ENCODE data around the gene AIFM3.

AIFM3 gene

GRCh38 chr22:21015466-21016006, 48.5 kb downstream of the AIFM3 start:
- no peak overlapping the region for H3K4me2 ChIP-seq (ENCODE audit: insufficient read depth, low read length)
- H3K4me3 ChIP-seq (ENCODE audit: low read depth in 1 of 2, low read length in 2 of 2): no peak overlapping the region
- H3K27me3 ChIP-seq (ENCODE audit: insufficient read depth, low read length, poor library complexity): peaks cover 9% of the 10 kb centered on the region
- H3K27ac ChIP-seq (ENCODE audit: low read length): no peak overlapping the region
- no peaks in the 10 kb centered on the region for H3K9me3 ChIP-seq (ENCODE audit: insufficient read depth, low read length, severe bottlenecking)
- DNase-seq: no peak
- TF ChIP-seq EZH2 (IDR thresholded peaks at IDR 0.05; ENCODE audit: borderline replicate concordance, low read depth, low read length, severe bottlenecking): no peak
- no peak for TF ChIP-seq CTCF (IDR thresholded peaks at IDR 0.05; ENCODE audit: borderline replicate concordance, extremely low read depth, low read length, poor library complexity, severe bottlenecking)
- H3K36me3 ChIP-seq (ENCODE audit: insufficient read depth, low read length): no peaks in the 10 kb centered on the region
- H3K9ac ChIP-seq (ENCODE audit: low read depth, low read length): no peak overlapping the region
- peaks cover 15% of the 10 kb centered on the region for H3K4me1 ChIP-seq (ENCODE audit: insufficient read depth, low read length)
- no peaks in the 10 kb centered on the region for H3K79me2 ChIP-seq (ENCODE audit: insufficient read depth, low read length)
- peaks cover 4% of the 10 kb centered on the region; the same call in 1 of the 2 replicates for H4K20me1 ChIP-seq (ENCODE audit: insufficient read depth, low read length)
- no peak overlapping the region for H2AFZ ChIP-seq (ENCODE audit: low read depth, low read length)
- no peak for ATAC-seq (ENCODE audit: insufficient read depth, low read depth)

GRCh38 chr22:21016644-21017420, 49.8 kb downstream of the AIFM3 start:
- TF ChIP-seq CTCF (IDR thresholded peaks at IDR 0.05; ENCODE audit: borderline replicate concordance, extremely low read depth, low read length, poor library complexity, severe bottlenecking): no peak
- TF ChIP-seq EZH2 (IDR thresholded peaks at IDR 0.05; ENCODE audit: borderline replicate concordance, low read depth, low read length, severe bottlenecking): no peak
- no peak overlapping the region for H2AFZ ChIP-seq (ENCODE audit: low read depth, low read length)
- no peak overlapping the region for H3K4me2 ChIP-seq (ENCODE audit: insufficient read depth, low read length)
- H3K27me3 ChIP-seq (ENCODE audit: insufficient read depth, low read length, poor library complexity): peaks cover 9% of the 10 kb centered on the region
- ATAC-seq (ENCODE audit: insufficient read depth, low read depth) (no peak), DNase-seq (no peak)
- H3K9ac ChIP-seq (ENCODE audit: low read depth, low read length): no peak overlapping the region
- no peaks in the 10 kb centered on the region for H3K36me3 ChIP-seq (ENCODE audit: insufficient read depth, low read length)
- no peak overlapping the region for H3K4me3 ChIP-seq (ENCODE audit: low read depth in 1 of 2, low read length in 2 of 2)
- H3K79me2 ChIP-seq (ENCODE audit: insufficient read depth, low read length): no peaks in the 10 kb centered on the region
- no peak overlapping the region for H3K27ac ChIP-seq (ENCODE audit: low read length)
- H4K20me1 ChIP-seq (ENCODE audit: insufficient read depth, low read length): peaks cover 4% of the 10 kb centered on the region; the same call in 1 of the 2 replicates
- no peaks in the 10 kb centered on the region for H3K9me3 ChIP-seq (ENCODE audit: insufficient read depth, low read length, severe bottlenecking)
- peaks cover 15% of the 10 kb centered on the region for H3K4me1 ChIP-seq (ENCODE audit: insufficient read depth, low read length)

- no peaks in the 10 kb centered on the region for H3K79me2 ChIP-seq (ENCODE audit: insufficient read depth, low read length)
- H3K27me3 ChIP-seq (ENCODE audit: insufficient read depth, low read length, poor library complexity): peaks cover 9% of the 10 kb centered on the region
- peaks cover 15% of the 10 kb centered on the region for H3K4me1 ChIP-seq (ENCODE audit: insufficient read depth, low read length)
- H3K27ac ChIP-seq (ENCODE audit: low read length): no peak overlapping the region
- no peak for DNase-seq
- H3K4me3 ChIP-seq (ENCODE audit: low read depth in 1 of 2, low read length in 2 of 2): no peak overlapping the region
- no peak for TF ChIP-seq EZH2 (IDR thresholded peaks at IDR 0.05; ENCODE audit: borderline replicate concordance, low read depth, low read length, severe bottlenecking)
- H4K20me1 ChIP-seq (ENCODE audit: insufficient read depth, low read length): peaks cover 4% of the 10 kb centered on the region; the same call in 1 of the 2 replicates
- no peak overlapping the region for H2AFZ ChIP-seq (ENCODE audit: low read depth, low read length)
- no peaks in the 10 kb centered on the region for H3K36me3 ChIP-seq (ENCODE audit: insufficient read depth, low read length)
- H3K9me3 ChIP-seq (ENCODE audit: insufficient read depth, low read length, severe bottlenecking): no peaks in the 10 kb centered on the region
- H3K9ac ChIP-seq (ENCODE audit: low read depth, low read length): no peak overlapping the region
- ATAC-seq (ENCODE audit: insufficient read depth, low read depth): no peak
- H3K4me2 ChIP-seq (ENCODE audit: insufficient read depth, low read length): no peak overlapping the region
Observed at GRCh38 chr22:21018314-21018713, 51.3 kb downstream of the AIFM3 start.

- Histone ChIP-seq H3K9ac (ENCODE audit: low read depth, low read length) (no peak overlapping the region), H3K4me1 (ENCODE audit: insufficient read depth, low read length) (peaks cover 10% of the 10 kb centered on the region), H3K9me3 (ENCODE audit: insufficient read depth, low read length, severe bottlenecking) (no peaks in the 10 kb centered on the region), H4K20me1 (ENCODE audit: insufficient read depth, low read length) (peaks cover 4% of the 10 kb centered on the region; the same call in 1 of the 2 replicates), H3K36me3 (ENCODE audit: insufficient read depth, low read length) (no peaks in the 10 kb centered on the region), H3K79me2 (ENCODE audit: insufficient read depth, low read length) (no peaks in the 10 kb centered on the region), H3K4me2 (ENCODE audit: insufficient read depth, low read length) (no peak overlapping the region), H3K4me3 (ENCODE audit: low read depth in 1 of 2, low read length in 2 of 2) (no peak overlapping the region), H2AFZ (ENCODE audit: low read depth, low read length) (no peak overlapping the region), H3K27ac (ENCODE audit: low read length) (no peak overlapping the region), H3K27me3 (ENCODE audit: insufficient read depth, low read length, poor library complexity) (no peaks in the 10 kb centered on the region)
- ATAC-seq (ENCODE audit: insufficient read depth, low read depth): peak; percentile 73; the same call in 2 of the 3 replicates
- TF ChIP-seq EZH2 (IDR thresholded peaks at IDR 0.05; ENCODE audit: borderline replicate concordance, low read depth, low read length, severe bottlenecking) (no peak), CTCF (IDR thresholded peaks at IDR 0.05; ENCODE audit: borderline replicate concordance, extremely low read depth, low read length, poor library complexity, severe bottlenecking) (peak; percentile 69)
- DNase-seq: peak; percentile 42
Observed at GRCh38 chr22:21020802-21021429, 53.9 kb downstream of the AIFM3 start.
